Neuron (in vitro differentiated cells): ENCODE data around the gene SRSF2.
"Not testable (repeated sequence)": the region's sequence is repeated elsewhere in the genome, so short reads cannot be mapped to it uniquely, and the experiment has no call there.

Experiments
- H2AFZ ChIP-seq: one replicate; pipeline ENCODE4 v1.6.1; 2013; ENCODE audit warnings: low read depth, mild to moderate bottlenecking, inconsistent platforms, low read length, moderate library complexity
- H3K27me3 ChIP-seq: one replicate; pipeline ENCODE4 v1.6.1; 2013; ENCODE audit warnings: low read length; ENCODE audit not compliant: insufficient read depth
- H3K36me3 ChIP-seq: one replicate; pipeline ENCODE4 v1.6.1; 2013; ENCODE audit warnings: low read length; ENCODE audit not compliant: insufficient read depth
- H3K4me1 ChIP-seq: one replicate; pipeline ENCODE4 v1.6.1; 2013; ENCODE audit warnings: low read length; ENCODE audit not compliant: insufficient read depth
- H3K4me3 ChIP-seq: 2 replicates; pipeline ENCODE4 v1.5.1; 2013; ENCODE audit warnings: mild to moderate bottlenecking, low read length, moderate library complexity
- H3K9me3 ChIP-seq: one replicate; pipeline ENCODE4 v1.6.1; 2013; ENCODE audit warnings: low read length

Gene SRSF2

GRCh38 chr17:76748657-76749056, 11.5 kb upstream of the SRSF2 start:
- peaks cover 25% of the 10 kb centered on the region for H3K36me3 ChIP-seq
- no peak overlapping the region for H3K4me3 ChIP-seq

DNA sequence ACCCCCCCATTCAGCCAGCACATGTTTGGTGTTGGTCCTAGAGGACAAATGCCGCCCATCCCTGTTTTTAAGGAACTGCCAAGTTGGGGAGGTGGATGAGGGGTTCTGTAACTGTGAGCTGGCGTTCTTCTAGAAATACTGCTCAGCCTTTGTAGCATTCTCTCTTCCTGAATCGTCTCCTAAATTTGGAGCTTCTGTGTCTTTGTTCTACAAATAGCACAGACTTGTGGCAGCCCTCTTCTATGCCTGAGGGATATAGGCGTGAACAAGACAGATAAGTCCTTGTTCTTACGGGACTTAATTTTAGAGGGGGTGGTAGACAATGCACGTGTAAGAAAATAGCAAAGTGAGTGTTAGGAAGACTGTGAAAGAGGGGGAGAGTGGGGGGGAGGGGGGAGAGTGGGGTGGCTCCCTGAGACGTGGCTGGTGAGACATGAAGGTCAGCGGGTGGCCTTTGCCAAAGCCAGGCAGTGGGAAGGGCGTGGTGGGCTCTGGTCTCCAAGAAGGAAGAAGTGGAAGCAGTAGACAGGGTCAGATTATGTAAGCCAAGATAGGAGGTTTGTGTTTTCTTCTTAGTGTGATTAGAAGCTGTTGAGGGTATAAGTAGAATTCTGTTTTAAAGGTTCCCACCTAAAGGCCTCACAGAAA, 10.7 kb upstream of the SRSF2 start:
- Histone ChIP-seq H3K9me3 (peaks cover 10% of the 10 kb centered on the region), H2AFZ (no peak overlapping the region), H3K4me3 (no peak overlapping the region), H3K36me3 (peaks cover 25% of the 10 kb centered on the region), H3K4me1 (no peaks in the 10 kb centered on the region), H3K27me3 (no peaks in the 10 kb centered on the region)

More at GRCh38 chr17:76748657-76749056, 11.5 kb upstream of the SRSF2 start:
- Histone ChIP-seq H2AFZ (no peak overlapping the region), H3K4me1 (no peaks in the 10 kb centered on the region), H3K27me3 (no peaks in the 10 kb centered on the region), H3K9me3 (peaks cover 10% of the 10 kb centered on the region)

GRCh38 chr17:76745785-76746184, 8.7 kb upstream of the SRSF2 start:
- not testable (repeated sequence) for H3K9me3 ChIP-seq, H3K4me3 ChIP-seq, H3K27me3 ChIP-seq, H3K4me1 ChIP-seq, H2AFZ ChIP-seq
- peaks cover 30% of the 10 kb centered on the region for H3K36me3 ChIP-seq

- Histone ChIP-seq H2AFZ (no peak overlapping the region), H3K36me3 (peaks cover 30% of the 10 kb centered on the region), H3K27me3 (no peaks in the 10 kb centered on the region), H3K9me3 (peaks cover 10% of the 10 kb centered on the region), H3K4me1 (no peaks in the 10 kb centered on the region), H3K4me3 (no peak overlapping the region)
These were observed 7.6 kb upstream of the SRSF2 start for GRCh38 chr17:76744747-76745146.

- H3K4me1 ChIP-seq, result peaks cover 13% of the 10 kb centered on the region
- peaks cover 10% of the 10 kb centered on the region for H3K9me3 ChIP-seq
- H2AFZ ChIP-seq, result no peak overlapping the region
- no peak overlapping the region for H3K4me3 ChIP-seq
- no peaks in the 10 kb centered on the region for H3K27me3 ChIP-seq
- H3K36me3 ChIP-seq, result peaks cover 29% of the 10 kb centered on the region
These were observed 5.8 kb upstream of the SRSF2 start for GRCh38 chr17:76742958-76743357.

DNA sequence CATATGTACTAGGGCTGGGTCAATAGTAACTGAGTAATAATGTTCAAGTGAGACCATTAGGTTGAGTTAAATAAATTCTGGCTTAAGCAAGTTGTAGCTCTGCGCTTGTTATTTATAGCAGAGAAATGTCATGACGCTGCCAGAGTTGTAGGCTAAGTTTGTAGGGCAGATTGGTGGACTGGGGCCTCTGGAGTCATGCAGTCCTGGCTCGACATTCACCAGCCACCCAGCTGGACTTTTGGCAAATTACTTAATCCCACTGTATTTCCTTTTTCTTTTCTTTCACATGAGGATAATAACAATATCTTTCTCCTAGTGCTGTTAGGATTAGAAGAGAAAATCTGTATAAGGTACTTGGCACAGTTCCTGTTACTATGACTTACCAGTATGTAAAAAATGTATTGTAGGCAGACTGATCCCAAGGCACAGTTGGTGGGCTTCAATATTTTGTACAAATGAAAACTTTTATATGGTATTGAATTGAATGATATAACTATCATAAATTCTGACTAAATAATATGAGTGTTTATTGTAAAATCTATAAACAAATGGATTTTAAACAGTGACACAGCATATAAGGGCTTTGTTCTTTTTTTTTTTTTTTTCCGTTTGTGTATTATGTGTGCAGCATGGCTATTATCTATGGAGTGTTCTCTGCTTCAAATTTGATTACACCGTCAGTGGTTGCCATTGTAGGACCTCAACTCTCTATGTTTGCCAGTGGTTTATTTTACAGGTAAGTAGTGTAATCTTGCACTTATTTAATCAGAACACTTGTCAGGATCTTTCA, 3.4 kb upstream of the SRSF2 start:
- no peaks in the 10 kb centered on the region for H3K27me3 ChIP-seq
- H3K36me3 ChIP-seq, result peaks cover 27% of the 10 kb centered on the region
- H3K9me3 ChIP-seq, result peaks cover 4% of the 10 kb centered on the region
- peaks cover 16% of the 10 kb centered on the region for H3K4me1 ChIP-seq
- no peak overlapping the region for H3K4me3 ChIP-seq
- H2AFZ ChIP-seq, result no peak overlapping the region

DNA sequence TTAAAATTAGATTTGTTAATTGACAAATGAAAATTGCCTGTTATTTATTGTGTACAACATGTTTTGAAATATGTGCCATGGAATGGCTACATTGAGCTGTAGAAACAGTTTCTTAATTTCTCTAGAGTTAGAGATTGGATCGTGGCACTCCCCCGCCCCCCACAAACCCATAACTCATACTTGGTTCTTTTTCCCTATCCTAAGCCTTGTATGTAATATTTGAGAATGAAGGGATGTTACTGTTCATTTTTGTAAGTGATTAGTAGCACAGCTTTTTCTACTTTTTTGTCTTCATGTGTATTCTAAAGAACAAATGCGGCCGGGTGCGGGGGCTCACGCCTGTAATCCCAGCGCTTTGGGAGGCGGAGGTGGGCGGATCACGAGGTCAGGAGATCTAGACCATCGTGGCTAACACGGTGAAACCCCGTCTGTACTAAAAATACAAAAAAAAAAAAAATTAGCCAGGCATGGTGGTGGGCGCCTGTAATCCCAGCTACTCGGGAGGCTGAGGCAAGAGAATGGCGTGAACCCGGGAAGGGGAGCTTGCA, 2.5 kb upstream of the SRSF2 start:
- H2AFZ ChIP-seq, H3K27me3 ChIP-seq, H3K4me3 ChIP-seq, H3K9me3 ChIP-seq: not testable (repeated sequence)
- Histone ChIP-seq H3K4me1 (peaks cover 24% of the 10 kb centered on the region), H3K36me3 (peaks cover 27% of the 10 kb centered on the region)

- H3K27me3 ChIP-seq, result no peaks in the 10 kb centered on the region
- H2AFZ ChIP-seq, result peak overlapping the region; percentile 79
- H3K4me1 ChIP-seq, result peaks cover 35% of the 10 kb centered on the region
- H3K36me3 ChIP-seq, result peaks cover 33% of the 10 kb centered on the region
- no peaks in the 10 kb centered on the region for H3K9me3 ChIP-seq
- peak overlapping the region; percentile 69 for H3K4me3 ChIP-seq
These were observed 1.3 kb upstream of the SRSF2 start for GRCh38 chr17:76738468-76738850.

- Histone ChIP-seq H2AFZ (peak within 1 kb of the TSS; percentile 79), H3K9me3 (no peaks in the 10 kb centered on the region), H3K36me3 (peaks cover 39% of the 10 kb centered on the region), H3K4me3 (peak within 1 kb of the TSS; percentile 69), H3K27me3 (no peaks in the 10 kb centered on the region), H3K4me1 (peaks cover 39% of the 10 kb centered on the region)
These were observed 741 bp upstream of the SRSF2 start, which contains the start of gene MFSD11 for GRCh38 chr17:76737676-76738467. TSS of gene MFSD11 (plus strand) at chr17:76738119. CDS start at chr17:76738353, 234 bp downstream.

DNA sequence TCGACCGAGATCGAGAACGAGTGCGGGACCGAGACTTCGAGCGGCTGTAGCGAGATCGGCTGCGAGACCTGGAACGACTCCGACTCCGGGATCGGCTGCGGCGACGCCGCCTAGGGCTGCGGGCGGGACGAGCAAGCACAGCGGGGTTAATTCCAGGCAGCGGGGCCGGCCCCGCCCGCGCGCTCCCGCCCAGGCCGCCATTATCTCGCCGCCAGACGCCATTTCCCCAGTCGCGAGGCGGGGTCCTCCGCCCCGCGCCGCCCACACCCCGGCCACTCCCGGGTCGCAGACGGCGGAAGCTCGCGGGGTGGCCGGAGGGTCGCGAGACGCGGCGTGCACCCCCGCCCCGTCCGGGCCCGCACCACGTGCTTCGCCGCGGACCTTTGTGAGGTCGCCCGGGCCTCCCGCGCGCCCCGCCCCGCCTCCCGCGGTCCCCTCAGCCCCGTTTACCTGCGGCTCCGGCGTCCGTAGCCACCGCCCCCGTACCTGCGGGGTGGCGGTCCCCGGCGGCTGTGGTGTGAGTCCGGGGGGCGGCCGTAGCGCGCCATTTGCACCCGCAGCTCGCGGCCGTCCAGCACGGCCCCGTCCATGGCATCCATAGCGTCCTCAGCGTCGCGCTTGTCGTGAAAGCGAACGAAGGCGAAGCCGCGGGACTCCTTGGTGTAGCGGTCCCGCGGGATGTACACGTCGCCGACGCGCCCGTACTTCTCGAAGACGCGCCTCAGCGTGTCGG, 616 bp downstream of the SRSF2 start:
- Histone ChIP-seq H3K36me3 (peaks cover 43% of the 10 kb centered on the region), H3K9me3 (no peaks in the 10 kb centered on the region), H3K4me1 (peaks cover 39% of the 10 kb centered on the region), H2AFZ (no peak overlapping the region), H3K27me3 (no peaks in the 10 kb centered on the region), H3K4me3 (peak overlapping the region; percentile 69)

GRCh38 chr17:76735586-76736348, 1.4 kb downstream of the SRSF2 start:
- H3K36me3 ChIP-seq, result peaks cover 48% of the 10 kb centered on the region
- H3K27me3 ChIP-seq, result no peaks in the 10 kb centered on the region
- no peak overlapping the region for H2AFZ ChIP-seq
- H3K4me1 ChIP-seq, result peaks cover 39% of the 10 kb centered on the region
- peak overlapping the region; percentile 69 for H3K4me3 ChIP-seq
- no peaks in the 10 kb centered on the region for H3K9me3 ChIP-seq

GRCh38 chr17:76735006-76735405, 2.1 kb downstream of the SRSF2 start:
- Histone ChIP-seq H3K27me3 (no peaks in the 10 kb centered on the region), H3K9me3 (no peaks in the 10 kb centered on the region), H2AFZ (no peak overlapping the region), H3K4me1 (peaks cover 39% of the 10 kb centered on the region), H3K4me3 (peak overlapping the region; percentile 69), H3K36me3 (peaks cover 48% of the 10 kb centered on the region)
